Upper lobe of left lung (tissue), 6 donors: Measurements from ENCODE around the gene TMEM184B. TPM values are rescaled to one million over a fixed set of nuclear protein-coding genes. Genes with fewer than 3 reads are reported as not detected.

Experiments
- ATAC-seq, 2 donors: fragments of 200-7000 bp; cut with Tn5 transposase; one replicate each; pipeline ENCODE4 v1.9.1; 2022; ENCODE audit warnings: mild to moderate bottlenecking in 2 of 2, moderate library complexity in 2 of 2; ENCODE audit not compliant: low FRiP score in 2 of 2
- DNase-seq, 2 donors: peaks; one replicate each; pipeline ENCODE4 v3.0.0-alpha.2; 2019 to 2020
- H3K27ac ChIP-seq, 4 donors: fragments of 200-600 bp; sonication (generic); one replicate each; pipeline ENCODE4 v1.5.1; 2016 to 2019
- H3K27me3 ChIP-seq, 4 donors: fragments of 200-600 bp; sonication (generic); one replicate each; pipeline ENCODE4 v1.5.1; 2017 to 2019
- H3K36me3 ChIP-seq, 4 donors: fragments of 200-600 bp; sonication (generic); one replicate each; pipeline ENCODE4 v1.5.1; 2016 to 2019
- H3K4me1 ChIP-seq, 4 donors: fragments of 200-600 bp; sonication (generic); one replicate each; pipeline ENCODE4 v1.5.1; 2018 to 2019
- H3K4me3 ChIP-seq, 4 donors: fragments of 200-600 bp; sonication (generic); one replicate each; pipeline ENCODE4 v1.5.1; 2017 to 2019; ENCODE audit warnings: mild to moderate bottlenecking in 2 of 4, moderate library complexity in 1 of 4
- H3K9me3 ChIP-seq, 4 donors: fragments of 200-600 bp; sonication (generic); one replicate each; pipeline ENCODE4 v1.5.1; 2018 to 2019
- EP300 ChIP-seq, 4 donors: sonication (generic); formaldehyde crosslinking; IDR thresholded peaks; one replicate each; pipeline ENCODE4 v1.5.1; 2017; ENCODE audit warnings: antibody characterized with exemption in 4 of 4, control low read depth in 2 of 4
- POLR2A ChIP-seq, 4 donors: fragments of 450-650 bp; IDR thresholded peaks; one replicate each; pipeline ENCODE4 v1.5.1; 2016 to 2017; ENCODE audit warnings: antibody characterized with exemption in 4 of 4, mild to moderate bottlenecking in 2 of 4
- POLR2AphosphoS5 ChIP-seq, 2 donors: sonication (generic); formaldehyde crosslinking; IDR thresholded peaks; one replicate each; pipeline ENCODE4 v1.5.1; 2017; ENCODE audit warnings: antibody characterized with exemption in 2 of 2
- WGBS, 2 donors: methylation state at CpG; one replicate each; pipeline ENCODE4 v1.1.5; 2017 to 2018; 5-methylcytosine and 5-hydroxymethylcytosine counted together
- total RNA-seq, 6 donors: library from RNA; depleted of rRNA in 4 of 6; stranded (reverse); fragments of >200 nt in 4 of 6; gene quantifications; one replicate each; pipeline versions ENCODE4 v1.1.0 to v1.2.1, GENCODE V29; 2016 to 2021
- TF ChIP-seq, protein P1 (sequence below), 6 experiments: fragments of 450-650 bp in 4 of 6; fragments of 200-600 bp in 2 of 6; sonication (generic) in 2 of 6; IDR thresholded peaks; one replicate each; pipeline ENCODE4 v1.5.1; 2016 to 2019; ENCODE audit warnings: antibody characterized with exemption in 6 of 6
- donor health status: DM: no; HTN: no; CAD: no; lungs with moderate emphysema.
- donor health status: DM: no; HTN: yes; CAD: no; lungs with severe emphysema.

The TMEM184B gene
- total RNA-seq, 6 donors from 2014 or later: 47.5 to 141 (median 72.1) TPM

DNA sequence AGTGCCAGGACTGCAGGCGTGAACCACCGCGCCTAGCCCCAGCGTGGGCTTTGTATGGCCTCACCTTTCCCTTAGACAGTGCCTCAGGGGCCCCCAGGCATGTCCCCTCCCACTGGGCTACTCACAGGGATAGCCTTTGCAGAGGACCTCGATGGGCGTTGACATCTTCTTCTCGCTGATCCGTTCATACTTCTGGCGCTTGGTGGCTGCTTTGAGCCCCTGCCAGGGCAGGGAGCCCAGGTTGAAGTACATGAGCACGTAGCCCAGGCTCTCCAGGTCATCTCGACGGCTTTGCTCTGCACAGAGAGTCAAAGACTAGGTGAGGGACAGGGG lies 26.9 kb upstream of the TMEM184B start:
- no peaks in the 10 kb centered on the region for H3K27me3 ChIP-seq
- H3K9me3 ChIP-seq: no peaks in the 10 kb centered on the region
- H3K36me3 ChIP-seq: peaks cover 40 to 94% (median 88%) of the 10 kb centered on the region in 4 donors
- H3K4me3 ChIP-seq: no peak overlapping the region
- ATAC-seq (no peak), DNase-seq (no peak)
- 89 to 91% methylated on average over 9 to 12 of the region's 12 CpGs for WGBS, 2 donors
- H3K4me1 ChIP-seq: peaks cover 9 to 18% (median 12%) of the 10 kb centered on the region in 4 donors
- H3K27ac ChIP-seq: no peak overlapping the region
- TF ChIP-seq POLR2AphosphoS5 (IDR thresholded peaks at IDR 0.05): no peak
- TF ChIP-seq, protein P1, sequence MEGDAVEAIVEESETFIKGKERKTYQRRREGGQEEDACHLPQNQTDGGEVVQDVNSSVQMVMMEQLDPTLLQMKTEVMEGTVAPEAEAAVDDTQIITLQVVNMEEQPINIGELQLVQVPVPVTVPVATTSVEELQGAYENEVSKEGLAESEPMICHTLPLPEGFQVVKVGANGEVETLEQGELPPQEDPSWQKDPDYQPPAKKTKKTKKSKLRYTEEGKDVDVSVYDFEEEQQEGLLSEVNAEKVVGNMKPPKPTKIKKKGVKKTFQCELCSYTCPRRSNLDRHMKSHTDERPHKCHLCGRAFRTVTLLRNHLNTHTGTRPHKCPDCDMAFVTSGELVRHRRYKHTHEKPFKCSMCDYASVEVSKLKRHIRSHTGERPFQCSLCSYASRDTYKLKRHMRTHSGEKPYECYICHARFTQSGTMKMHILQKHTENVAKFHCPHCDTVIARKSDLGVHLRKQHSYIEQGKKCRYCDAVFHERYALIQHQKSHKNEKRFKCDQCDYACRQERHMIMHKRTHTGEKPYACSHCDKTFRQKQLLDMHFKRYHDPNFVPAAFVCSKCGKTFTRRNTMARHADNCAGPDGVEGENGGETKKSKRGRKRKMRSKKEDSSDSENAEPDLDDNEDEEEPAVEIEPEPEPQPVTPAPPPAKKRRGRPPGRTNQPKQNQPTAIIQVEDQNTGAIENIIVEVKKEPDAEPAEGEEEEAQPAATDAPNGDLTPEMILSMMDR (IDR thresholded peaks at IDR 0.05): no peak
- TF ChIP-seq POLR2A (IDR thresholded peaks at IDR 0.05): no peak
- no peak for TF ChIP-seq EP300 (IDR thresholded peaks at IDR 0.05)

DNA sequence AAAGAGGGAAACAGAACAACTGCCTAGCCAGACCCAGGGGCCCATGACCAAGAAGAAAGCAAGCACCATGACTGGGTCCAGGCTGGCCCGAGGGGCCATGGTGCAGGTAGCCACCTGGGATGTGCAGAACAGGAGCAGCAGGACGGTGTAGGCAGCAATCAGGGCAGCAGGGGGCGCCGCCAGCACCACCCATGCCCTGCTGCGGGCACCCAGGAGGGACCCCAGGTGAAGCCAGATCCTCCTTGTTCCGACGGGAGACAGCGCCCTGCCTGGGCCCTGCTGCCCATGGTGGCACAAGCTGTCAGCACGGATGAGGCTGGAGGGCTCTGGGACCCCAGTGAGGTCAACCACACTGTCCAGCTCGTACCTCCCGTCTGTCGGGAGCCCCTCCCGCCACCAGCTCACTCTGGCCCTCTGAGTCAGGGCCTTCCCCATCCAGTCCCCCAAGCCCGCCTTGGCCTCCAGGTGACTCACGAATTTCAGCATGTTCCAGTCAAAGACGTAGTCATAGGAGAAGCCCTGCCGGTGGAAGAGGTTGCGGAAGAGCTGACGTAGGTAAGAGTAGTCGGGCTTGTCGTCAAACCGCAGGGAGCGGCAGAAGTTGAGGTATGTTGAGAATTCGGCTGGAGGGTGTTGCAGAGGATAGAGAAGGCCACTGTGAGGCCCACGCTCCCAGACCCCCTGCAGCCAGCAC lies 25.6 kb upstream of the TMEM184B start:
- Histone ChIP-seq H3K36me3 (peaks cover 43 to 100% (median 100%) of the 10 kb centered on the region in 4 donors), H3K27ac (no peak overlapping the region), H3K4me3 (no peak overlapping the region), H3K9me3 (no peaks in the 10 kb centered on the region), H3K27me3 (no peaks in the 10 kb centered on the region), H3K4me1 (peaks cover 0 to 6% (median under 1%) of the 10 kb centered on the region in 4 donors)
- peak in 1 of 2 donors; percentile 88 for DNase-seq
- no peak for ATAC-seq
- WGBS, 2 donors: 87 to 89% methylated on average over 15 to 25 of the region's 25 CpGs
- TF ChIP-seq POLR2AphosphoS5 (IDR thresholded peaks at IDR 0.05): no peak
- TF ChIP-seq, protein P1 (IDR thresholded peaks at IDR 0.05): peak in 5 of 6 experiments; percentile 32 to 41 (median 35)

DNA sequence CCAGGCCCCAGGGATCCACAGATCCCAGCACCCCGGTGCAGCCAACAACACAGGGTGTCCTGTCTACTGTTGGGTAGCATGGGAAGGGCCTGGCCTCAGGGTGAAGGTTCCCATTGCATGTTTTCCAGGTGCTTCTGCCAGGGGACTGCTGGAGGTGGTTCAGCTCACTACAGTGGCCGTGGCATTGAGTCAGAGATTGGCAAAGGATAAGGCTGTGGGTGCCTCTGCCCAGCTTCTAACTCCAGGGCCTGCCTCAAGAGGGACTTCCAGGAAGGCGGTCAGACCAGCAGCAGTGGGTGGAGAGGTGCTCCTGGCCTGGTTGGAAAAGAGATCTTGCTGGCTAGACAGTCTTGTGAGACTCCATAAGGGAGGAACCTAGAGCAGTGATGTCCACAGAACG lies 23.6 kb upstream of the TMEM184B start:
- 86 to 95% methylated on average over 3 to 4 of the region's 4 CpGs for WGBS, 2 donors

DNA sequence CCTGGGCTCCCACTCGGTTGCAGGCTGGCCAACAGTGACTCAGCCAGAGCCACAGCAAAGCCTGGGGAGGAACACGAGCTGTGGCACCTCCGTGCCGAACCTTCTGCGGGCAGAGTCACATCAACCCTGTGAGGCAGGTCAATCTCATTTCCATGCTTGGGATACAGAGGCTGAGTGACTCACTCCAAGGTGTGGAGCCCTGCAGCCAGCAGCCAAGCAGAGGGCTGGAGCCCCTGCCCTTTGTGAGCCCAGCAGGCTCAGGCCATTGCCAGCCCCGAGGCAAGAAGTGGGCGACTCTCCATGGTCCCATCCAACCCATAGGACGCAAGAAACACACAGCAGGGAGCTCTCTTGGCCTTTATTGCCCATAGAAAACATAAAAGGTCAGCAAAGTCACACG lies 23.1 kb upstream of the TMEM184B start:
- Histone ChIP-seq H3K4me3 (no peak overlapping the region), H3K9me3 (no peaks in the 10 kb centered on the region), H3K27ac (peak overlapping the region in 2 of 4 donors; percentile 17 to 56), H3K36me3 (peaks cover 50 to 94% (median 90%) of the 10 kb centered on the region in 4 donors), H3K27me3 (no peaks in the 10 kb centered on the region), H3K4me1 (no peaks in the 10 kb centered on the region)
- DNase-seq (no peak), ATAC-seq (no peak)
- 81 to 93% methylated on average over 4 to 9 of the region's 9 CpGs for WGBS, 2 donors
- TF ChIP-seq, protein P1 (IDR thresholded peaks at IDR 0.05): no peak
- TF ChIP-seq POLR2AphosphoS5 (IDR thresholded peaks at IDR 0.05) (no peak), EP300 (IDR thresholded peaks at IDR 0.05) (no peak), POLR2A (IDR thresholded peaks at IDR 0.05) (no peak)

More for the DNA sequence above, 23.6 kb upstream of the TMEM184B start:
- Histone ChIP-seq H3K36me3 (peaks cover 51 to 95% (median 93%) of the 10 kb centered on the region in 4 donors), H3K4me3 (no peak overlapping the region), H3K27me3 (no peaks in the 10 kb centered on the region), H3K9me3 (no peaks in the 10 kb centered on the region), H3K4me1 (no peaks in the 10 kb centered on the region), H3K27ac (peak overlapping the region in 3 of 4 donors; percentile 7 to 17 (median 14))
- DNase-seq (no peak), ATAC-seq (no peak)
- TF ChIP-seq EP300 (IDR thresholded peaks at IDR 0.05) (no peak), POLR2A (IDR thresholded peaks at IDR 0.05) (no peak), POLR2AphosphoS5 (IDR thresholded peaks at IDR 0.05) (no peak)
- TF ChIP-seq, protein P1 (IDR thresholded peaks at IDR 0.05): no peak

DNA sequence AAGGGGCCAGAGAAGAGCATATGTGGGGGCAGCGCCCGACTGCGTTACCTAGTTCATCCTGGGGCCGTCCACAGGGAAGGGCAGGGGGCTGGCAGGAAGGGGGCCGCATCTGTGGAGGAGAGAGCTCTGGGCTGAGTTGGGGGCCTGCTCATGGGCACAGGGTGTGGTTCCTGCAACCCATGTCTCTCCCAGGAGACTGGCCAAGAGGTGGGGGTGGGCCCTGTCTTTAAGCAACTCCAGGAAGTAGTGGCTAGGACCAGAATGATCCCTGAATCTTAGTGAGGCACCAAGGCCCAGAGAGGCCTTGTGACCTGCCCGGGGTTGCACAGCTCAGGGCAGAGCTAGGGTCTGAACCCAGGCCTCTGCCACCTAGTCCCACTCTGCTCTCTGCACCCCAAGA lies 22.5 kb upstream of the TMEM184B start:
- ATAC-seq (no peak), DNase-seq (no peak)
- TF ChIP-seq, protein P1 (IDR thresholded peaks at IDR 0.05): no peak
- TF ChIP-seq EP300 (IDR thresholded peaks at IDR 0.05) (no peak), POLR2AphosphoS5 (IDR thresholded peaks at IDR 0.05) (no peak), POLR2A (IDR thresholded peaks at IDR 0.05) (no peak)
- Histone ChIP-seq H3K27ac (peak overlapping the region in 3 of 4 donors; percentile 15 to 56 (median 51)), H3K9me3 (no peaks in the 10 kb centered on the region), H3K27me3 (no peaks in the 10 kb centered on the region), H3K4me3 (no peak overlapping the region), H3K4me1 (no peaks in the 10 kb centered on the region), H3K36me3 (peaks cover 46 to 89% (median 86%) of the 10 kb centered on the region in 4 donors)
- 90 to 93% methylated on average over 5 of the region's 6 CpGs for WGBS, 2 donors
